Large intestine (tissue), 3 donors: ENCODE results near the gene DHRS7. TPM values are rescaled to one million over a fixed set of nuclear protein-coding genes. Genes with fewer than 3 reads are reported as not detected.

ENCODE experiments used
- DNase-seq, 2 donors: peaks; one replicate each; pipeline versions ENCODE4 v3.0.0 to v3.0.0-alpha.2; 2013
- H3K27ac ChIP-seq: one replicate; pipeline ENCODE4 v1.5.1; 2013; ENCODE audit warnings: low read length
- H3K27me3 ChIP-seq: 2 replicates; pipeline ENCODE4 v1.6.1; 2013; ENCODE audit warnings: low read length; ENCODE audit not compliant: control insufficient read depth, insufficient read depth
- H3K36me3 ChIP-seq: 2 replicates; pipeline ENCODE4 v1.6.1; 2013; ENCODE audit warnings: low read length; ENCODE audit not compliant: control insufficient read depth, insufficient read depth
- H3K4me1 ChIP-seq: one replicate; pipeline ENCODE4 v1.6.1; 2013; ENCODE audit warnings: low read length; ENCODE audit not compliant: control insufficient read depth, insufficient read depth
- H3K4me3 ChIP-seq: one replicate; pipeline ENCODE4 v1.5.1; 2013; ENCODE audit warnings: low read length
- H3K9me3 ChIP-seq: one replicate; pipeline ENCODE4 v1.6.1; 2013; ENCODE audit warnings: mild to moderate bottlenecking, low read depth, low read length, moderate library complexity; ENCODE audit not compliant: control insufficient read depth
- WGBS: methylation state at CpG from one replicate; pipeline ENCODE4 v1.1.5; 2013; ENCODE audit warnings: low lambda C conversion rate; ENCODE audit not compliant: insufficient coverage; 5-methylcytosine and 5-hydroxymethylcytosine counted together
- polyA plus RNA-seq: library from polyadenylated mRNA; unstranded; fragments of 120-200 nt; gene quantifications from one replicate; pipeline ENCODE4 v1.2.1, GENCODE V29; 2013

The DHRS7 gene
- polyA plus RNA-seq, 1 donor = 281 TPM

GRCh38 chr14:60174352-60175254 lies 9.4 kb upstream of the DHRS7 start:
- Histone ChIP-seq H3K27ac (no peak overlapping the region), H3K4me1 (no peaks in the 10 kb centered on the region), H3K4me3 (no peak overlapping the region), H3K9me3 (no peaks in the 10 kb centered on the region), H3K36me3 (no peaks in the 10 kb centered on the region), H3K27me3 (no peaks in the 10 kb centered on the region)
- 100% methylated on average over 2 of the region's 11 CpGs for WGBS
- no peak for DNase-seq

- no peaks in the 10 kb centered on the region for H3K36me3 ChIP-seq
- H3K4me3 ChIP-seq = no peak overlapping the region
- H3K27ac ChIP-seq = no peak overlapping the region
- no peak for DNase-seq
- no peaks in the 10 kb centered on the region for H3K4me1 ChIP-seq
- no peaks in the 10 kb centered on the region for H3K9me3 ChIP-seq
- no peaks in the 10 kb centered on the region for H3K27me3 ChIP-seq
- WGBS = no CpG with 5 or more reads among the region's 2 CpGs
Measured at GRCh38 chr14:60171690-60172089, 6.5 kb upstream of the DHRS7 start.

- H3K4me3 ChIP-seq = no peak overlapping the region
- peaks cover under 1% of the 10 kb centered on the region for H3K4me1 ChIP-seq
- no peak overlapping the region for H3K27ac ChIP-seq
- WGBS = no CpG with 5 or more reads among the region's 4 CpGs
- no peaks in the 10 kb centered on the region for H3K9me3 ChIP-seq
- no peak for DNase-seq
- H3K27me3 ChIP-seq = no peaks in the 10 kb centered on the region
- no peaks in the 10 kb centered on the region for H3K36me3 ChIP-seq
Measured at GRCh38 chr14:60170948-60171347, 5.8 kb upstream of the DHRS7 start.

- WGBS = 100% methylated on average over 1 of the region's 3 CpGs
Measured at GRCh38 chr14:60169722-60170121, 4.5 kb upstream of the DHRS7 start.

GRCh38 chr14:60166142-60166541 lies 944 bp upstream of the DHRS7 start:
- WGBS = 60% methylated on average over 1 of the region's 3 CpGs
- H3K27me3 ChIP-seq = no peaks in the 10 kb centered on the region

More at GRCh38 chr14:60169722-60170121, 4.5 kb upstream of the DHRS7 start:
- H3K4me1 ChIP-seq = peaks cover 4% of the 10 kb centered on the region
- no peaks in the 10 kb centered on the region for H3K9me3 ChIP-seq
- H3K27ac ChIP-seq = no peak overlapping the region
- H3K27me3 ChIP-seq = no peaks in the 10 kb centered on the region
- no peaks in the 10 kb centered on the region for H3K36me3 ChIP-seq
- H3K4me3 ChIP-seq = no peak overlapping the region
- no peak for DNase-seq

GRCh38 chr14:60165547-60165876 lies 314 bp upstream of the DHRS7 start:
- Histone ChIP-seq H3K4me1 (peaks cover 4% of the 10 kb centered on the region), H3K36me3 (peaks cover 2% of the 10 kb centered on the region), H3K27ac (peak overlapping the region; percentile 70), H3K9me3 (no peaks in the 10 kb centered on the region), H3K4me3 (peak overlapping the region; percentile 21), H3K27me3 (no peaks in the 10 kb centered on the region)
- no peak for DNase-seq
- WGBS = no CpG with 5 or more reads among the region's 4 CpGs

More at GRCh38 chr14:60166142-60166541, 944 bp upstream of the DHRS7 start:
- peak in 1 of 2 donors; percentile 12 for DNase-seq
- no peak overlapping the region for H3K4me3 ChIP-seq
- H3K27ac ChIP-seq = peak overlapping the region; percentile 70
- H3K4me1 ChIP-seq = peaks cover 4% of the 10 kb centered on the region
- no peaks in the 10 kb centered on the region for H3K36me3 ChIP-seq
- no peaks in the 10 kb centered on the region for H3K9me3 ChIP-seq

GRCh38 chr14:60164404-60164711 lies 840 bp downstream of the DHRS7 start:
- H3K27ac ChIP-seq = peak overlapping the region; percentile 91
- DNase-seq = peak in 1 of 2 donors; percentile 61
- no peaks in the 10 kb centered on the region for H3K9me3 ChIP-seq
- H3K27me3 ChIP-seq = no peaks in the 10 kb centered on the region
- WGBS = no CpG with 5 or more reads among the region's 5 CpGs
- H3K4me1 ChIP-seq = peaks cover 4% of the 10 kb centered on the region
- H3K4me3 ChIP-seq = peak overlapping the region; percentile 64
- H3K36me3 ChIP-seq = peaks cover 4% of the 10 kb centered on the region

GRCh38 chr14:60163693-60164092 lies 1.5 kb downstream of the DHRS7 start:
- WGBS = no CpG with 5 or more reads among the region's 6 CpGs
- Histone ChIP-seq H3K27me3 (no peaks in the 10 kb centered on the region), H3K36me3 (peaks cover 4% of the 10 kb centered on the region), H3K27ac (peak overlapping the region; percentile 91), H3K9me3 (no peaks in the 10 kb centered on the region), H3K4me1 (peaks cover 4% of the 10 kb centered on the region), H3K4me3 (peak overlapping the region; percentile 64)
- peak in 1 of 2 donors; percentile 24 for DNase-seq

- Histone ChIP-seq H3K27ac (no peak overlapping the region), H3K36me3 (peaks cover 4% of the 10 kb centered on the region), H3K27me3 (no peaks in the 10 kb centered on the region), H3K9me3 (no peaks in the 10 kb centered on the region), H3K4me3 (no peak overlapping the region), H3K4me1 (peaks cover 4% of the 10 kb centered on the region)
- no CpG with 5 or more reads among the region's 2 CpGs for WGBS
- DNase-seq = peak in 1 of 2 donors; percentile 31
Measured at GRCh38 chr14:60161196-60162107, 3.7 kb downstream of the DHRS7 start.

GRCh38 chr14:60160422-60160821 lies 4.8 kb downstream of the DHRS7 start:
- Histone ChIP-seq H3K4me3 (no peak overlapping the region), H3K9me3 (no peaks in the 10 kb centered on the region), H3K4me1 (no peaks in the 10 kb centered on the region), H3K27ac (no peak overlapping the region), H3K27me3 (no peaks in the 10 kb centered on the region), H3K36me3 (peaks cover 8% of the 10 kb centered on the region)
- no CpG with 5 or more reads among the region's 7 CpGs for WGBS
- no peak for DNase-seq
